Skeletal muscle tissue (tissue), 4 donors: Measurements from ENCODE around the gene P2RY6. TPM values are rescaled to one million over a fixed set of nuclear protein-coding genes. Genes with fewer than 3 reads are reported as not detected.

ENCODE experiments used
- H3K27ac ChIP-seq: one replicate; pipeline ENCODE4 v1.7.0; 2013; ENCODE audit warnings: mild to moderate bottlenecking, low read depth, low read length, inconsistent platforms
- H3K27me3 ChIP-seq, 3 donors: one replicate each; pipeline ENCODE4 v1.7.0; 2013; ENCODE audit warnings: low read length in 3 of 3; ENCODE audit not compliant: control insufficient read depth in 3 of 3, insufficient read depth in 3 of 3
- H3K36me3 ChIP-seq, 3 donors: one replicate each; pipeline ENCODE4 v1.7.0; 2013; ENCODE audit warnings: low read length in 3 of 3; ENCODE audit not compliant: control insufficient read depth in 3 of 3, insufficient read depth in 3 of 3
- H3K4me1 ChIP-seq, 3 donors: one replicate each; pipeline ENCODE4 v1.7.0; 2013; ENCODE audit warnings: low read length in 3 of 3, mild to moderate bottlenecking in 3 of 3; ENCODE audit not compliant: control insufficient read depth in 3 of 3, insufficient read depth in 3 of 3
- H3K4me3 ChIP-seq, 3 donors: one replicate each; pipeline ENCODE4 v1.7.0; 2013; ENCODE audit warnings: low read length in 3 of 3
- H3K9ac ChIP-seq, 3 donors: one replicate each; pipeline ENCODE4 v1.7.0; 2013; ENCODE audit warnings: low read length in 3 of 3, mild to moderate bottlenecking in 3 of 3, moderate library complexity in 2 of 3, low read depth in 1 of 3
- H3K9me3 ChIP-seq, 3 donors: one replicate each; pipeline ENCODE4 v1.7.0; 2013; ENCODE audit warnings: low read length in 3 of 3; ENCODE audit not compliant: control insufficient read depth in 3 of 3
- total RNA-seq: library from RNA; depleted of rRNA; stranded (reverse); fragments of >200 nt; gene quantifications from one replicate; pipeline ENCODE4 v1.2.3, GENCODE V29; 2014
- donor health status: Osteomylitis.

The P2RY6 gene
- total RNA-seq, 1 donor from 2014 or later: 2.1 TPM

DNA sequence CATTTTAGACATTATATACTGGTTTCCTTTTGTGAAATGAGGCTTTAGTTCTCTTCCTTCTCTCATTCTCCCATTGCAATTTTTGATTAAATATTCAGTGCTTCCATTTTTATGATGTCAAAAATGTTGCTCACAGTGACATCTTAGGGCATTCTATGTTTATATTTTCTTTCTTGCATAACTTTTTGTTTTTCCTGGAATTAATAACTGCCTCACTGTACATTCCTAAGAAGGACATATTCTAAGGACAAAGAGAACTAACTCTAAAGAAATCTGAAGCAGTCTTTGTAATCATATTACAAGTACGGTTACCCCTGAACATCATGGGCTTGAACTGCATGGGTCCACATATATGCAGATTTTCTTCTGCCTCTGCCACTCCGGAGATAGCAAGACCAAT is 25.8 kb upstream of the P2RY6 start:
- H3K4me1 ChIP-seq: peaks cover 15 to 18% (median 17%) of the 10 kb centered on the region in 3 donors
- no peak overlapping the region for H3K4me3 ChIP-seq
- no peaks in the 10 kb centered on the region for H3K9me3 ChIP-seq
- H3K27ac ChIP-seq: no peak overlapping the region
- H3K27me3 ChIP-seq: no peaks in the 10 kb centered on the region
- no peak overlapping the region for H3K9ac ChIP-seq
- H3K36me3 ChIP-seq: peaks cover 0 to 2% (median 1%) of the 10 kb centered on the region in 3 donors

- Histone ChIP-seq H3K27me3 (no peaks in the 10 kb centered on the region), H3K9ac (no peak overlapping the region), H3K27ac (no peak overlapping the region), H3K4me1 (peaks cover 0 to 5% (median 0%) of the 10 kb centered on the region in 3 donors), H3K36me3 (peaks cover 0 to 1% (median 0%) of the 10 kb centered on the region in 3 donors), H3K9me3 (no peaks in the 10 kb centered on the region), H3K4me3 (no peak overlapping the region)
Measured at GRCh38 chr11:73248526-73249185, 23.5 kb upstream of the P2RY6 start.

DNA sequence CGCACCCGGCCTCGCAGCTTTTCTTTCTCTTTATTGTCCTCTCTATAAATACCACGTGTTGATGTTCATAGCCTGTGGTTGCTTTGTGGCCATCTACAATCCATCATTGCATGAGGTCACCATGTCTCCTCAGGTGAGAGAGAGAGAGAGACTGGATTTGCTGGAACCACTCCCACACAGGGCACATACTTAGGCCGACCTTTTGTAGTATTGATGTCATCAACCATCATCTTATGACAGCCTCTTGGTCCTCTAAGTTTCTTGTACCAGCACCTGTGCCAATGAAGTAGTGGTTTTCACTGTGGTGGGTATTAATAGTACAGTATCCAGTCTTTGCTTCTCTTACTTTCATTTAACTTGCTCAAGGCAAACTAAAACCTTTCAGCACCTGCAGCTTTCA is 22.8 kb upstream of the P2RY6 start:
- Histone ChIP-seq H3K9me3 (no peaks in the 10 kb centered on the region), H3K9ac (no peak overlapping the region), H3K36me3 (peaks cover 0 to 1% (median 0%) of the 10 kb centered on the region in 3 donors), H3K4me1 (peaks cover 0 to 5% (median 0%) of the 10 kb centered on the region in 3 donors), H3K4me3 (no peak overlapping the region), H3K27me3 (no peaks in the 10 kb centered on the region), H3K27ac (no peak overlapping the region)

GRCh38 chr11:73249853-73250783 is 22.0 kb upstream of the P2RY6 start:
- no peaks in the 10 kb centered on the region for H3K27me3 ChIP-seq
- H3K36me3 ChIP-seq: peaks cover 0 to 1% (median 0%) of the 10 kb centered on the region in 3 donors
- H3K9me3 ChIP-seq: no peaks in the 10 kb centered on the region
- H3K27ac ChIP-seq: no peak overlapping the region
- H3K4me1 ChIP-seq: peaks cover 0 to 5% (median 0%) of the 10 kb centered on the region in 3 donors
- no peak overlapping the region for H3K9ac ChIP-seq
- no peak overlapping the region for H3K4me3 ChIP-seq

DNA sequence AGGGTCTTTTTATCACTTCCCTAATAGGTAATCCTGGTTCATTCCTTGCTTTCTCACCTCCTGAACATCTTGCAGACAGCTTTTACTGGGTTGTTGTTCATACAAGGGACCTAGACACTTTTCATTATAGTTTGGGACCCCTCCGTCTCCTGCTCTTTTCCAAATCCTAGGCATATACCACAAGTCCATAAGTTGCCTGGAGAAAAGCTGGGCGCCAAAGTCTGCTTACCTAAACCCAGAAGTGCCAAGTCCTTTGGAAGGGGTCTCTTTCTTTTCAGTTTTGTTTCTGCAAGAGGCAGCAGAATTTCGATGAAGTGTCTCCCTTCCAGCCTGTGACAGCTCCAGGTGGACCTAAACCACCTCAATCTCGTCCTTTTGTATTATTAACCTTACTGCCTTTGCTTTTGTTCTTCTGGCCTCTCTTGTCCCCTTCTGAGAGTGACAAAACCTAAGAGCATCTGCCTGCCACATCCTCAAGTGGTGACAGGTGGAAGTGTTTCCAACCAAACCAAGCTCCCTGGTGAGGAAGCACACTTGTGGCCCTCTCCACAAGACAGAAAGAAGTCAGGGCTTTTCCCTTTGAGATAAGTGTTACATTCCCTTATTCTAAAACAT is 19.5 kb upstream of the P2RY6 start:
- Histone ChIP-seq H3K9me3 (no peaks in the 10 kb centered on the region), H3K27me3 (no peaks in the 10 kb centered on the region), H3K36me3 (no peaks in the 10 kb centered on the region), H3K9ac (no peak overlapping the region), H3K27ac (no peak overlapping the region), H3K4me3 (no peak overlapping the region), H3K4me1 (peaks cover 4 to 8% (median 5%) of the 10 kb centered on the region in 3 donors)

- Histone ChIP-seq H3K4me1 (peaks cover 12 to 14% (median 12%) of the 10 kb centered on the region in 3 donors), H3K9me3 (no peaks in the 10 kb centered on the region), H3K27me3 (no peaks in the 10 kb centered on the region), H3K9ac (peak overlapping the region in 1 of 3 donors; percentile 8), H3K36me3 (no peaks in the 10 kb centered on the region), H3K27ac (peak overlapping the region; percentile 64), H3K4me3 (no peak overlapping the region)
Measured at GRCh38 chr11:73257342-73258103, 14.6 kb upstream of the P2RY6 start.

DNA sequence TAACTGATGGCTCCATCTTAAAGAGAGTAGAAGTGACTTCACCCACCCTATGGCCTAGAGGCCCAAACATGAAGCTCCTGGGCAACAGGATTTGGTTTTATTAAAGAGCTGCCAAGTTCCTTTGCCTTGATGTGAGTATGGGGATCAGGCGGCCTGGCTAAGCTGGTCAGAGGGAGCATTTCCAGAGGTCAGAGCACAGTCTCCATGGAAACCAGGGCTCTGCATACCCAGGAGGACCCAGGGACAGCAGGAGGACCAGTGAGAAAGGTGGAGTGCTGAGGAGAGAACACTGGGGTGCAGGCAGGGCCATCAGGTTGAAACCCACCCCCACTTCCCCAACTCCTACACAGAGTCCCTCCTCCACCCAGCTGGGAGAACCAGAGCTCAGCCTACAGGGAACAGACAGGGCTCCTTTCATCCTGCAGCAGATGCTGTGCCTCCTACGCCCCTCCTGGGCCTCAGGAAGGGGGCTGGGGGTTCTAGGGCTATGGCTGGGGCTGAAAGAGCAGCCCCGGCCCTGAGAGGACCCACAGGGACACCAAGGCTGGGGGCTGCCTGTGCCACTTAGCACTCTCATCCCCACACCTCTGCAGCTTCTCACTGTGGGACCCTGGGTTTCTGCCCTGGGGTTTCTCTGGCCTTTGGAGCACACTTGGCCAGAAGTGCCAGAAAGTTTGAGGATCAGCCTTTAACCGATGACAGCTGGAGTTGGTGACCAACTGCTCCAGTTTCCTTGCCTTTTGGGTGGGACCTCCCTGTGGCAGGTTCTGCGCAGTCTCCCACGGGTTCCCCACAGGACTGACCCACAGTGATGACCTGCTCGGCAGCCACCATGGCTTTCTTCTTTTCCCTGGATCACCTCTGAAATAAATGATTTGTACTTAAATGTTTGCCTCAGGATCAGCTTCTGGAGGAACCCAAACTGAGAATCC is 13.8 kb upstream of the P2RY6 start:
- Histone ChIP-seq H3K27ac (peak overlapping the region; percentile 64), H3K4me3 (no peak overlapping the region), H3K36me3 (no peaks in the 10 kb centered on the region), H3K27me3 (no peaks in the 10 kb centered on the region), H3K9ac (peak overlapping the region in 2 of 3 donors; percentile 8 to 10), H3K4me1 (peaks cover 12 to 14% (median 12%) of the 10 kb centered on the region in 3 donors), H3K9me3 (no peaks in the 10 kb centered on the region)

GRCh38 chr11:73259406-73260126 is 12.6 kb upstream of the P2RY6 start:
- Histone ChIP-seq H3K4me3 (no peak overlapping the region), H3K9me3 (no peaks in the 10 kb centered on the region), H3K36me3 (no peaks in the 10 kb centered on the region), H3K27ac (no peak overlapping the region), H3K9ac (no peak overlapping the region), H3K4me1 (peaks cover 12 to 14% (median 12%) of the 10 kb centered on the region in 3 donors), H3K27me3 (peaks cover 0 to 6% (median under 1%) of the 10 kb centered on the region in 3 donors)
